K562 (cell line): ENCODE results near the gene MEGF11. TPM values are rescaled to one million over a fixed set of nuclear protein-coding genes. Genes with fewer than 3 reads are reported as not detected.

ENCODE experiments used
- ARHGAP35 ChIP-seq: fragments of 450-650 bp; IDR thresholded peaks from 2 replicates; pipeline ENCODE4 v1.6.1; 2018; ENCODE audit not compliant: partially characterized antibody
- CREM ChIP-seq: IDR thresholded peaks from 2 replicates; pipeline ENCODE4 v1.6.1; 2014; ENCODE audit warnings: antibody characterized with exemption, low read depth
- DDX20 ChIP-seq: fragments of 450-650 bp; IDR thresholded peaks from 2 replicates; pipeline ENCODE4 v1.6.1; 2016; ENCODE audit warnings: missing genetic modification characterization, low read depth, mild to moderate bottlenecking, missing compliant biosample characterization, moderate library complexity
- ELF4 ChIP-seq: fragments of 450-650 bp; formaldehyde crosslinking; IDR thresholded peaks from 2 replicates; pipeline ENCODE4 v1.4.0; 2022; ENCODE audit warnings: missing genetic modification characterization
- MGA ChIP-seq: fragments of 450-650 bp; IDR thresholded peaks from 2 replicates; pipeline ENCODE4 v1.6.1; 2016; ENCODE audit warnings: mild to moderate bottlenecking, moderate library complexity
- PHF8 ChIP-seq: fragments of 200-600 bp; sonication (generic); IDR thresholded peaks from 2 replicates; pipeline ENCODE4 v1.6.1; 2012; ENCODE audit warnings: mixed run types, mild to moderate bottlenecking, inconsistent platforms, low read length, moderate library complexity, borderline replicate concordance
- WHSC1 ChIP-seq: IDR thresholded peaks from one replicate; pipeline ENCODE4 v1.6.1; 2012; ENCODE audit warnings: low read length, control low read depth, inconsistent platforms
- ZBTB8A ChIP-seq: fragments of 450-650 bp; IDR thresholded peaks from 2 replicates; pipeline ENCODE4 v1.6.1; 2018; ENCODE audit warnings: mild to moderate bottlenecking, moderate library complexity; ENCODE audit not compliant: partially characterized antibody
- ZC3H8 ChIP-seq: fragments of 450-650 bp; IDR thresholded peaks from 2 replicates; pipeline ENCODE4 v1.6.1; 2017
- ZNF232 ChIP-seq: sonication (generic); formaldehyde crosslinking; IDR thresholded peaks from 2 replicates; pipeline ENCODE4 v1.8.0; 2022; ENCODE audit warnings: mild to moderate bottlenecking, missing genetic modification reagents
- ZNF274 ChIP-seq: IDR thresholded peaks from 2 replicates; pipeline ENCODE4 v1.6.1; 2011; ENCODE audit warnings: low read depth, mild to moderate bottlenecking, low read length, moderate library complexity, borderline replicate concordance
- polyA plus RNA-seq, 8 experiments: library from polyadenylated mRNA; depleted of rRNA in 4 of 8; stranded (reverse) in 5 of 8; unstranded in 3 of 8; fragments of >200 nt; fragmentation: Nextera tagmentation in 2 of 8; fragmentation: Illumina TruSeq in 1 of 8; extraction: Ambion mirVana in 2 of 8; extraction: Trizol in 1 of 8; gene quantifications; 2 replicates each; pipeline versions ENCODE4 v1.2.1 to v1.2.3, GENCODE V29; 2011 to 2014; ENCODE audit warnings: inconsistent platforms in 1 of 8, missing spikeins in 1 of 8
- total RNA-seq, 7 experiments: library from RNA; depleted of rRNA in 6 of 7; stranded (reverse); fragments of >200 nt in 6 of 7; fragmentation: Illumina TruSeq in 2 of 7; extraction: Trizol in 2 of 7; gene quantifications; 2 replicates each; pipeline versions ENCODE4 v1.2.1 to v1.2.3, GENCODE V29; 2011 to 2021; ENCODE audit warnings: low replicate concordance in 1 of 7

MEGF11 gene
- total and polyA plus RNA-seq, 9 of the 15 experiments (the other 6 are each of a cell fraction or from before 2014, with no cell fraction given), result 0.06 to 0.23 (median 0.20) TPM; not detected in 6

- TF ChIP-seq MGA, result no peak
- TF ChIP-seq DDX20, result no peak
- no peak for TF ChIP-seq ZBTB8A
- no peak for TF ChIP-seq ZC3H8
- no peak for TF ChIP-seq ELF4 (CRISPR knock-in tag)
- TF ChIP-seq ARHGAP35, result no peak
- no peak for TF ChIP-seq CREM
- no peak for TF ChIP-seq WHSC1
- TF ChIP-seq ZNF232, result no peak
- no peak for TF ChIP-seq PHF8
- TF ChIP-seq ZNF274, result no peak
- TF ChIP-seq, all 486 proteins: peak for 0
These were observed 229.4 kb downstream of the MEGF11 start (continued) for GRCh38 chr15:66024116-66024515.
